ENCODE results near the gene ABCC1.
"Not testable (repeated sequence)": the region's sequence is repeated elsewhere in the genome, so short reads cannot be mapped to it uniquely, and the experiment has no call there.

ABCC1 gene

GRCh38 chr16:16159662-16160061, 210.2 kb downstream of the ABCC1 start:
- H3K4me3 ChIP-seq (ENCODE audit: insufficient read length, low read depth), result no peak overlapping the region
- no peak overlapping the region for H3K9ac ChIP-seq (ENCODE audit: insufficient read length, low read depth)
- H3K9me3 ChIP-seq (ENCODE audit: insufficient read depth, low read length), result peaks cover 32% of the 10 kb centered on the region
- no peaks in the 10 kb centered on the region for H3K27me3 ChIP-seq (ENCODE audit: insufficient read depth, insufficient read length)
- TF ChIP-seq ZNF274 (IDR thresholded peaks at IDR 0.05; ENCODE audit: low read depth, low read length), result no peak
- TF ChIP-seq SUZ12 (IDR thresholded peaks at IDR 0.05; ENCODE audit: extremely low read depth, insufficient read depth, insufficient read length), result no peak
- TF ChIP-seq YY1 (IDR thresholded peaks at IDR 0.05; ENCODE audit: insufficient read depth, insufficient read length), result no peak
- no peaks in the 10 kb centered on the region for H3K36me3 ChIP-seq (ENCODE audit: insufficient read depth, insufficient read length, low read length)
- DNase-seq (ENCODE audit: low read depth, low spot score), result no peak
- H3K4me1 ChIP-seq (ENCODE audit: insufficient read depth, insufficient read length), result no peaks in the 10 kb centered on the region

GRCh38 chr16:16161319-16161718, 211.9 kb downstream of the ABCC1 start:
- Histone ChIP-seq H3K27me3 (ENCODE audit: insufficient read depth, insufficient read length) (no peaks in the 10 kb centered on the region), H3K4me1 (ENCODE audit: insufficient read depth, insufficient read length) (no peaks in the 10 kb centered on the region), H3K9ac (ENCODE audit: insufficient read length, low read depth) (no peak overlapping the region), H3K36me3 (ENCODE audit: insufficient read depth, insufficient read length, low read length) (no peaks in the 10 kb centered on the region), H3K9me3 (ENCODE audit: insufficient read depth, low read length) (peaks cover 32% of the 10 kb centered on the region), H3K4me3 (ENCODE audit: insufficient read length, low read depth) (no peak overlapping the region)
- no peak for TF ChIP-seq YY1 (IDR thresholded peaks at IDR 0.05; ENCODE audit: insufficient read depth, insufficient read length)
- TF ChIP-seq SUZ12 (IDR thresholded peaks at IDR 0.05; ENCODE audit: extremely low read depth, insufficient read depth, insufficient read length), result no peak
- TF ChIP-seq ZNF274 (IDR thresholded peaks at IDR 0.05; ENCODE audit: low read depth, low read length), result no peak
- no peak for DNase-seq (ENCODE audit: low read depth, low spot score)

- not testable (repeated sequence) for H3K4me1 ChIP-seq (ENCODE audit: insufficient read depth, insufficient read length); H3K36me3 ChIP-seq (ENCODE audit: insufficient read depth, insufficient read length, low read length); DNase-seq (ENCODE audit: low read depth, low spot score); H3K27me3 ChIP-seq (ENCODE audit: insufficient read depth, insufficient read length); H3K4me3 ChIP-seq (ENCODE audit: insufficient read length, low read depth); H3K9ac ChIP-seq (ENCODE audit: insufficient read length, low read depth)
- H3K9me3 ChIP-seq (ENCODE audit: insufficient read depth, low read length), result peaks cover 32% of the 10 kb centered on the region
Observed at GRCh38 chr16:16161840-16162239, 212.4 kb downstream of the ABCC1 start.

- TF ChIP-seq YY1 (IDR thresholded peaks at IDR 0.05; ENCODE audit: insufficient read depth, insufficient read length) (no peak), SUZ12 (IDR thresholded peaks at IDR 0.05; ENCODE audit: extremely low read depth, insufficient read depth, insufficient read length) (no peak), ZNF274 (IDR thresholded peaks at IDR 0.05; ENCODE audit: low read depth, low read length) (no peak)
- Histone ChIP-seq H3K9me3 (ENCODE audit: insufficient read depth, low read length) (peaks cover 26% of the 10 kb centered on the region), H3K4me1 (ENCODE audit: insufficient read depth, insufficient read length) (no peaks in the 10 kb centered on the region), H3K4me3 (ENCODE audit: insufficient read length, low read depth) (no peak overlapping the region), H3K9ac (ENCODE audit: insufficient read length, low read depth) (no peak overlapping the region), H3K36me3 (ENCODE audit: insufficient read depth, insufficient read length, low read length) (no peaks in the 10 kb centered on the region), H3K27me3 (ENCODE audit: insufficient read depth, insufficient read length) (no peaks in the 10 kb centered on the region)
- no peak for DNase-seq (ENCODE audit: low read depth, low spot score)
Observed at GRCh38 chr16:16162591-16162990, 213.2 kb downstream of the ABCC1 start.

GRCh38 chr16:16163109-16163508, 213.7 kb downstream of the ABCC1 start:
- TF ChIP-seq SUZ12 (IDR thresholded peaks at IDR 0.05; ENCODE audit: extremely low read depth, insufficient read depth, insufficient read length) (no peak), ZNF274 (IDR thresholded peaks at IDR 0.05; ENCODE audit: low read depth, low read length) (no peak), YY1 (IDR thresholded peaks at IDR 0.05; ENCODE audit: insufficient read depth, insufficient read length) (no peak)
- Histone ChIP-seq H3K36me3 (ENCODE audit: insufficient read depth, insufficient read length, low read length) (no peaks in the 10 kb centered on the region), H3K4me3 (ENCODE audit: insufficient read length, low read depth) (no peak overlapping the region), H3K27me3 (ENCODE audit: insufficient read depth, insufficient read length) (no peaks in the 10 kb centered on the region), H3K9ac (ENCODE audit: insufficient read length, low read depth) (no peak overlapping the region), H3K4me1 (ENCODE audit: insufficient read depth, insufficient read length) (no peaks in the 10 kb centered on the region), H3K9me3 (ENCODE audit: insufficient read depth, low read length) (peaks cover 21% of the 10 kb centered on the region)
- no peak for DNase-seq (ENCODE audit: low read depth, low spot score)

GRCh38 chr16:16163571-16163970, 214.2 kb downstream of the ABCC1 start:
- no peaks in the 10 kb centered on the region for H3K27me3 ChIP-seq (ENCODE audit: insufficient read depth, insufficient read length)
- DNase-seq (ENCODE audit: low read depth, low spot score), result no peak
- no peak overlapping the region for H3K4me3 ChIP-seq (ENCODE audit: insufficient read length, low read depth)
- no peak for TF ChIP-seq SUZ12 (IDR thresholded peaks at IDR 0.05; ENCODE audit: extremely low read depth, insufficient read depth, insufficient read length)
- TF ChIP-seq YY1 (IDR thresholded peaks at IDR 0.05; ENCODE audit: insufficient read depth, insufficient read length), result no peak
- TF ChIP-seq ZNF274 (IDR thresholded peaks at IDR 0.05; ENCODE audit: low read depth, low read length), result no peak
- no peaks in the 10 kb centered on the region for H3K36me3 ChIP-seq (ENCODE audit: insufficient read depth, insufficient read length, low read length)
- no peak overlapping the region for H3K9ac ChIP-seq (ENCODE audit: insufficient read length, low read depth)
- no peaks in the 10 kb centered on the region for H3K4me1 ChIP-seq (ENCODE audit: insufficient read depth, insufficient read length)
- peaks cover 17% of the 10 kb centered on the region for H3K9me3 ChIP-seq (ENCODE audit: insufficient read depth, low read length)

GRCh38 chr16:16164243-16164642, 214.8 kb downstream of the ABCC1 start:
- H3K36me3 ChIP-seq (ENCODE audit: insufficient read depth, insufficient read length, low read length), result no peaks in the 10 kb centered on the region
- H3K4me3 ChIP-seq (ENCODE audit: insufficient read length, low read depth), result no peak overlapping the region
- H3K27me3 ChIP-seq (ENCODE audit: insufficient read depth, insufficient read length), result no peaks in the 10 kb centered on the region
- no peaks in the 10 kb centered on the region for H3K4me1 ChIP-seq (ENCODE audit: insufficient read depth, insufficient read length)
- no peak overlapping the region for H3K9ac ChIP-seq (ENCODE audit: insufficient read length, low read depth)
- H3K9me3 ChIP-seq (ENCODE audit: insufficient read depth, low read length), result peaks cover 10% of the 10 kb centered on the region
- DNase-seq (ENCODE audit: low read depth, low spot score), result no peak
- no peak for TF ChIP-seq ZNF274 (IDR thresholded peaks at IDR 0.05; ENCODE audit: low read depth, low read length)
- no peak for TF ChIP-seq SUZ12 (IDR thresholded peaks at IDR 0.05; ENCODE audit: extremely low read depth, insufficient read depth, insufficient read length)
- no peak for TF ChIP-seq YY1 (IDR thresholded peaks at IDR 0.05; ENCODE audit: insufficient read depth, insufficient read length)

- no peak for TF ChIP-seq YY1 (IDR thresholded peaks at IDR 0.05; ENCODE audit: insufficient read depth, insufficient read length)
- no peak for TF ChIP-seq ZNF274 (IDR thresholded peaks at IDR 0.05; ENCODE audit: low read depth, low read length)
- no peak for TF ChIP-seq SUZ12 (IDR thresholded peaks at IDR 0.05; ENCODE audit: extremely low read depth, insufficient read depth, insufficient read length)
- Histone ChIP-seq H3K9ac (ENCODE audit: insufficient read length, low read depth) (no peak overlapping the region), H3K27me3 (ENCODE audit: insufficient read depth, insufficient read length) (no peaks in the 10 kb centered on the region), H3K36me3 (ENCODE audit: insufficient read depth, insufficient read length, low read length) (no peaks in the 10 kb centered on the region), H3K4me3 (ENCODE audit: insufficient read length, low read depth) (no peak overlapping the region), H3K9me3 (ENCODE audit: insufficient read depth, low read length) (no peaks in the 10 kb centered on the region; the same call in 1 of the 2 replicates), H3K4me1 (ENCODE audit: insufficient read depth, insufficient read length) (no peaks in the 10 kb centered on the region)
- no peak for DNase-seq (ENCODE audit: low read depth, low spot score)
Observed at GRCh38 chr16:16166085-16166484, 216.7 kb downstream of the ABCC1 start.

Data from NT2/D1 (cell line).